Cerebellar cortex (tissue), 1 donor: ENCODE data around the gene JMJD6.
"Not testable (repeated sequence)": the region's sequence is repeated elsewhere in the genome, so short reads cannot be mapped to it uniquely, and the experiment has no call there.

Source experiments
- DNase-seq: peaks from one replicate; pipeline ENCODE4 v3.0.0-alpha.2; 2015; ENCODE audit warnings: low spot score

The JMJD6 gene

DNA sequence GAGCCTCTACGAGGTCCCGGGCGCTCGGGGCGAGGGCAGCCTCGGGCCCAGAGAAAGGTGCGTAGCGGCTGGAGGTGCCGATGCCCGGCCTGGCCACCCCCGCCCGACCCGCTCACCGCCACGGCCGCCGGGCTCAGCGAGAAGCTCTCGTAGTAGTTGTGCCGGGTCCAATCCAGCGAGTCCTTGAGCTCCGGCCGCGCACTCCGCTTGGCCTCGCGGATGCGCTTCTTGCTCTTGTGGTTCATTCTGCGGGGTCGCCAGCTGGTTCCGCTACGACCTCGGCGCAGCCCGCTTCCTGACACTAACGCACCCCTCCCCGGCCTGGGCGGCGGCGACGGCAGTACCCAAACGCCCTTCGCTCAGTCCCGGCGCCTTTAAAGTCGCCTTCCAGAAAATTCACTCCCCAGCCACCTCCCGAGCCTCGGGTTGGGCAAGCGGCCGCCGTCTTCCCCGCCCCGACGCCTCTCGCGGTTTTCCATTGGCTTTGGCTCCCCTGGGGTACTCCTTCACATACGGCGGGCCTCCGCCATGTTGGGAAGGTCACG is at the start of gene JMJD6:
JMJD6 (minus strand) TSS at position 376 of the 545 bp plus-strand sequence; CDS start at position 245, 131 bp downstream.
- DNase-seq = peak; percentile 96

GRCh38 chr17:76775021-76775600 is 48.7 kb upstream of the JMJD6 start:
- DNase-seq = no peak

DNA sequence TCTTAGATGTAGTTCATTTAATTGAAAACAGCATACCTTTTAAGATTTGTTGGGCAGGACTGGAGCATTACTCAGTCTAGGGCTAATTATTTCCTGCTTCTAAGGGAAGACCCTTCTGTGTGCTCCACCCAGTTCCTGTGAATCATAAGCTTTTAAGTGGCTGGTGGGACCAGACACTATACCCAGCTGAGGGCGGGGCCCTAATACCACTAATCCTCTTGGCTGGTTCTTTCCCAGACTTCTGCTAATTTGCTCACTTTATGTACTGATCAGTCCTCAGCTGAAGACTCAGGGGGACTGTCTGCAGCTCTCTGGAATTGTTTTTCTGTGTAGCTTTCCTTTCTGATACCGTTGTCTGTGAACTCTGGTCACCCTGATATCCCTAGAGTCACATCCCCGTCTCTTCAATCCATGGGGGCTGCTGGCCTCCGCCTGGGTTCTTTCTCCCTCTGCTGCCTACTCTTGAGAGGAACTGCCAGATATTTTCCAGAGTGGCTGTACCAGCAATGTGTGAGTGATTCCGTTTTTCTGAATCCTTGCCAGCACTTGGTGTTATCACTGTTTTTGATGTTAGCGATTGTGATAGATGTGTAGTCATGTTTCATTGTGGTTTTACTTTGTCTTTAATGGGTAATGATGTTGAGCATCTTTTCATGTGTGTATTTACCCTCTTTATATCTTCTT is 46.6 kb upstream of the JMJD6 start:
- DNase-seq = no peak

DNA sequence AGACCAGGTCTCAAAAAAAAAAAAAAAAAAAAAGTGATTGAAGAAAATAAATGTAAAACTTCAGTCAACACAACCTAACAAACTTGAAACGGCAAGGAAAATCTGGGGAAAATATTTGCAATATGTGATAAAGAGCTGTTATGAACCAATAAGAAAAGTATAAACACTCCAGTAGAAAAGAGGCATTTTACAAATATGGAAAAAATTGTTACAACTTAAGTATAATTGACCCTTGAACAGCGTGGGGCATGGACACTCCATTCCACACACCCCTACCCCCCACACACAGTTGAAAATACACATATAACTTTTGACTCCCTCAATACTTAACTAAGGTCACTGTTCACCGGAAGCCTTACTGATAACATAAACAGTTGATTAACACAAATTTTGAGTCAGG is 32.2 kb upstream of the JMJD6 start:
- no peak for DNase-seq

GRCh38 chr17:76757256-76757655 is 30.9 kb upstream of the JMJD6 start:
- no peak for DNase-seq

DNA sequence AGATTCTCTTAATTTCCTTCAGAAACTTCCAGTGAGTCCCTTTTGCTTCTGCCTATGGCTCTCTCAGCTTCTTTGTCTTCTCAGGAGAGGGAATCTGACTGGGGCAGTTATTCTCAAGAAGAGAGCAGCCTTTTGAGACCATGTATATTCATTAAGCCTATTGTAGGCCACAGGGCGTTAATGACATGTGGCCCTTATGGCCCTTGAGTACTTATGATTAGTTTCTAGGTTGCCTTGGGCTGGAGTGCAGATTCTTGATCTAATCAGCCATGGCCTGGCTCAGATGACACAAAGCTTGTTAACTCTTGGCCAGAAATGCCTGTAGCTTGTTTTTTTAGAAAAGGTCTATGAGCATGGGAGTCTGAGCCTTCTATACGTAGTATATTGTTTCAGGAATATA is 28.9 kb upstream of the JMJD6 start:
- DNase-seq = no peak

DNA sequence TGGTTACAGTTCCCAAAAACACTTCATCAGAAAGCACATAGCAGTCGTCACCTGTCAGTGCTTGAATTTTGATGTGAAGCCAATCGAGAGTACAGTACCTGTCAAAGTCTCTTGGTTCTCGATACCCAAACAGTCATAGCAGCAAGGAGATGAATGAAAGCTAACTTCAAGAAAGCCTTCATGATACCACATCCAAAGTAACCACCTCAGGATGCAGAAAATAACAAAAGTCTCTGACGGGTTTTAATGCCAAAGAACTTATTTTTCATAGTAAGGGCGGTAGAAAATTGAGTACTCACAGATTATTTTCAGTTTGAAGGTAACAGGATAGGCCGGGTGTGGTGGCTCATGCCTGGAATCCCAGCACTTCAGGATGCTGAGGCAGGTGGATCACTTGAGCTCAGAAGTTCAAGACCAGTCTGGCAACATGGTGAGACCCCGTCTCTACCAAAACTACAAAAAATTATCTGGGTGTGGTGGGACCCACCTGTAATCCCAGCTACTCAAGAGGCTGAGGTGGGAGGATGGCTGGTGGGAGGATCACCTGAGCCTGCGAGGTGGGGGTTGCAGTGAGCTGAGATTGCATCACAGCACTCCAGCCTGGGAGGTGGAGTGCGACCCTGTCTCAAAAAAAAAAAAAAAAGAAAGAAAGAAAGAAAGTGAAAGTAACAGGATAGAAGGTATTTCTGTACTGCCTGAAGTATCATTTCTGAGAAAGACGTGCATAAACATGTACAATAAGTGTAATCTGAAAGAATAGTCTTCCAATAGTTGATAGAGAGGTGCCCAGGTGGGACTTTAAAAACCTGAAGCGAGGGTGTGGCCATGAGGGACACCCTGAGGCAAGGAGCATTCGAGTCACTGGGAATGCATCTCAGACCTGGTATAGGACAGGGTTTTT is 26.9 kb upstream of the JMJD6 start:
- no peak for DNase-seq

GRCh38 chr17:76752006-76752405 is 25.6 kb upstream of the JMJD6 start:
- no peak for DNase-seq

- no peak for DNase-seq
These were observed 25.1 kb upstream of the JMJD6 start for GRCh38 chr17:76751416-76751993.

DNA sequence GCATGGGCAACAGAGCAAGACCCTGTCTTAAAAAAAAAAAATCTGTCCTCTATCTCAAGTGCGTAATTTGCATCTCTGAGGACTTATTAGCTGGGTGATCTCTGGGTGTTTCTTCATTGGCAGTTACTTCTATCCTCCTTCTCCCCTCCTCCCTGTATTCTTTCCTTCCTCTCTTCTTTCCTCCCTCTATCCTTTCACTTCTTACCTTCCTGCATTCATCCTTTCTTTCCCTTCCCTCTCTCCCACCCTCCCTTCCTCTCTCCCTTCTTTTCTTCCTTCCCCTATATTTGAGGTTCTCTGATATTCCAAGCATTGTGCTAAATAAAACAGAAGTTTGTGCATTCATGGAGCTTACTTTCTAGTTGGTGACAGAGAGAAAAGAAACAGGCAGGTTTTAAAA is 22.3 kb upstream of the JMJD6 start:
- no peak for DNase-seq

GRCh38 chr17:76747716-76748363 is 21.4 kb upstream of the JMJD6 start:
- no peak for DNase-seq

- DNase-seq = not testable (repeated sequence)
These were observed 19.4 kb upstream of the JMJD6 start for GRCh38 chr17:76745785-76746184.

DNA sequence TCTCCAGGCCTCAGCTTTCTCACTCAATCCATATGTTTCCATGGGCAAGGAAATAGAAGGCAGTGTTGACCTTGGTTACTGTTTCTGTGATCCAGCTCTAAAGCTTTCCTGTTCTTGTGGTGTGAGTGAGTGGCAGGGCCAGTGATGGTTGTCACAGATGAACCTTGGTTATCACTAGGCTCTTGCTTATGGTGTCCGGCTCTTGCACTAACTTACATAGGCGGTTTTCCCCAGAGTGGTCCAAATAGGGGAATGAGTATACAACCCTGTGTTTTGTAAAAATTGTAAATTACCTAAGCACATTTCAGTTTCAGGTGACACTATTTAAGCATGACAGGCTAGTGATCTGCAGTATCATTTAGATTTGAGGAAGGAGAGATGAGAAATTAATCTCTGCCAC is 18.3 kb upstream of the JMJD6 start:
- DNase-seq = no peak

- DNase-seq = no peak
These were observed 16.6 kb upstream of the JMJD6 start for GRCh38 chr17:76742958-76743357.

- DNase-seq = no peak
These were observed 14.1 kb upstream of the JMJD6 start for GRCh38 chr17:76740329-76741118.

GRCh38 chr17:76739568-76740115 is 13.2 kb upstream of the JMJD6 start:
- DNase-seq = not testable (repeated sequence)

GRCh38 chr17:76738468-76738850 is 12.1 kb upstream of the JMJD6 start:
- DNase-seq = peak; percentile 26

DNA sequence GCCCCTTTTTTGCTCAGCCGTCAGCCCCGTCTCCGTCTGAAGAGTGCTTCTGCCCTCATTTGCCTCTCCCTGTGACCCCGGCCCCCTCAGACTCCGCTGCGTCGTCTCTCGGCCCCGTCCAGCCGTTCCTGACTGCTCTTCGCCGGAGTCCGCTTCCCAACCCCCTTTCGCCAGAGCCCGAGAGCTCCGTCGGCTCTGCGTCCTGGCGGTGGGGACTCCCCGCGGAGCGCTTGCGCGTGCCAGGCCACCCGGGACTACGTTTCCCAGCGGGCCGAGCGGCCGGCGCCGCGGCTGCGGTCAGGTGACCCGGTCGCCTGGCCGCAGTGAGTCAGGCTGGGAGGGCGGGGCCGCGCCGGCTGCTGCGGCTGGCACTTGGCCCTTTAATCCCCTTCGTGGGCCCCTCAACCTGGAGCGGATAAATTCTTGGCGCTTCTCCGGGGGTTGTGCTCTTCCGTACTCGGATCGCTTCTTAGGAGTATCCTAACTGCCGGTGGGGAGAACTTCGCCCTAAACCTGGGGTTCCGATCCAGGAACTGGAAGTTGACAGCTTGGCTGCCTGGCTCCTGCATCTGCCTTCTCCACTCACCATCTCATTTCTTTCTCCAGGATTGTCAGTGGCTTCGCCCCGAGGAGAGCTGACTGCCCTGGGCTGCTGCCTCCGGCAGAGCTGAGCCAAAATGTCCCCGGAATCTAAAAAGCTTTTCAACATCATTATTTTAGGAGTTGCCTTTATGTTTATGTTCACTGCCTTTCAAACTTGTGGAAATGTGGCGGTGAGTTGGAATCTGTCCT is 11.5 kb upstream of the JMJD6 start, which contains the start of gene MFSD11:
MFSD11 (plus strand) TSS at position 444 of the 792 bp plus-strand sequence; CDS start at position 678, 234 bp downstream.
- DNase-seq = peak; percentile 87

GRCh38 chr17:76737082-76737675 is 10.8 kb upstream of the JMJD6 start, which contains the start of gene SRSF2:
Gene SRSF2 (minus strand): TSS chr17:76737331. CDS start chr17:76737160, 171 bp downstream.
- peak; percentile 99 for DNase-seq
